Activated CD8-positive, alpha-beta T cell treated with anti-CD3 and anti-CD28 coated beads for 36 hours (primary cell): Measurements from ENCODE around the gene REC114. TPM values are rescaled to one million over a fixed set of nuclear protein-coding genes. Genes with fewer than 3 reads are reported as not detected.

Experiments
- ATAC-seq: fragments of 200-7000 bp; cut with Tn5 transposase; one replicate; pipeline ENCODE4 v1.10.0; 2021; ENCODE audit warnings: mild to moderate bottlenecking, moderate library complexity
- CTCF ChIA-PET: fragments of 350-600 bp; sonication (Branson Sonifier 250); formaldehyde crosslinking; loops from one replicate; lab custom pipeline; 2021; ENCODE audit warnings: antibody characterized with exemption; lab: Charles Lee
- POLR2A ChIA-PET: fragments of 350-600 bp; sonication (Branson Sonifier 250); formaldehyde crosslinking; loops from one replicate; lab custom pipeline; 2021; ENCODE audit warnings: antibody characterized with exemption; lab: Charles Lee
- DNase-seq: peaks from one replicate; pipeline ENCODE4 v3.0.0-alpha.2; 2020
- H3K27ac Mint-ChIP-seq: one replicate; pipeline ENCODE4 v1.8.0; 2021; ENCODE audit warnings: mild to moderate bottlenecking, mixed read lengths
- H3K27me3 Mint-ChIP-seq: one replicate; pipeline ENCODE4 v1.8.0; 2021; ENCODE audit warnings: mixed read lengths
- H3K36me3 Mint-ChIP-seq: one replicate; pipeline ENCODE4 v1.8.0; 2021; ENCODE audit warnings: low read depth, mixed read lengths
- H3K4me1 Mint-ChIP-seq: one replicate; pipeline ENCODE4 v1.8.0; 2021; ENCODE audit warnings: low read depth, mixed read lengths
- H3K4me3 Mint-ChIP-seq: one replicate; pipeline ENCODE4 v1.8.0; 2021; ENCODE audit warnings: mild to moderate bottlenecking, moderate library complexity, mixed read lengths
- H3K9me3 Mint-ChIP-seq: one replicate; pipeline ENCODE4 v1.8.0; 2021; ENCODE audit warnings: mixed read lengths
- CTCF ChIP-seq: fragments of 200-600 bp; IDR thresholded peaks from one replicate; pipeline ENCODE4 v1.8.0; 2022; ENCODE audit warnings: antibody characterized with exemption, mild to moderate bottlenecking
- intact Hi-C: fragments of 100-400 bp; cut with micrococcal nuclease; formaldehyde crosslinking; loops from one replicate; pipeline ENCODE4 v1.10.0; 2022
- total RNA-seq, 2 experiments: library from RNA; stranded (reverse); gene quantifications; one replicate each; pipeline ENCODE4 v1.2.3, GENCODE V29; 2021

Gene REC114
- total RNA-seq, 2 experiments from 2014 or later: not detected

DNA sequence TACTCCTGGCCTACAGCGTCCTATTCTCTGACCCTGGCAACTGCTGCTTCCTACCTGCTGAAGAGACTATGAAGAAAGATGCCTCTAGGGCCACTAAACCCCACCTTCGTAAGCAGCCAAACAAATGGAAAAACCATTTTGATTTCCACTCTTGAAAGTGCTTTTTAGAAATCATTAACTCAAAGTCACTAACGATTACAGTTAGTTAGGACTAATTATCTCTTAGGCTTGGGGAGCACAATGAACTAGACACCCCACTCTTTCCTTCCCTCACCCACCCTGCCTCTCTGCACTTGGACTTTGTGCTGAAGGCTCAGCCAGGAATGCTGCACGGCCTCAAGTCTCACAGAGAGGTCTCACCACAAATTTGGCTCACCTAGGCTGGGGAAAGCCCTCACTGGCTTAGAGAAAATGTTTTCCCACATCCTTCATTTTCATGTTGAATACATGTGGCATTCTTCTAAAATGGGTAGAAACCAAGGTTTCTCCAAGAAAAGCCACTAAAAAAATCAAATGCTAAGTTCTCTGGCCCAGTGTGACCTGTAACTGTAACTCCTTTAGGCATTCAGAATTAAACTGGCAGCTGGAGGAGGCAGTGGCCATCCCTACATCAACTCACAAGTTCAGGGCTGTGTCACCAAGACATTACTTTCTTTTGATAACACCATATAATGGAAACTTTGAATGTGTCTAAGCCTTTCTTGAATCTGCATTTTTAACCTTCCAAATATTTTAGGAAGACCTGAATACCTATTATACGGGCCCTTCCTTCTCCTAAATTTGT, 143.1 kb downstream of the REC114 start:
- Mint-ChIP-seq H3K27ac (no peak overlapping the region), H3K4me3 (no peak overlapping the region), H3K4me1 (peaks cover 8% of the 10 kb centered on the region), H3K36me3 (peaks cover 37% of the 10 kb centered on the region), H3K9me3 (no peaks in the 10 kb centered on the region), H3K27me3 (no peaks in the 10 kb centered on the region)
- ATAC-seq (no peak), DNase-seq (no peak)
- no peak for TF ChIP-seq CTCF
- intact Hi-C loops: no loop called here
- POLR2A ChIA-PET: interaction anchor here (0.7 kb wide), 1 partner anchor 15 kb away, joined by 3 read pairs; no protein-coding TSS in a partner anchor
- CTCF ChIA-PET: interaction anchor here (0.8 to 3.1 kb wide), 2 partner anchors 50 to 288 kb away, joined by 3 to 10 read pairs; no protein-coding TSS in a partner anchor

GRCh38 chr15:73589766-73590165, 146.8 kb downstream of the REC114 start:
- H3K36me3 Mint-ChIP-seq: peaks cover 34% of the 10 kb centered on the region
- no peak for DNase-seq
- H3K4me3 Mint-ChIP-seq: no peak overlapping the region
- ChIA-PET CTCF (interaction anchor here (1.0 to 2.1 kb wide), 2 partner anchors 47 to 110 kb away, joined by 3 to 9 read pairs; no protein-coding TSS in a partner anchor), POLR2A (interaction anchor here (0.6 to 1.1 kb wide), 2 partner anchors 28 to 507 kb away, joined by 3 to 4 read pairs; no protein-coding TSS in a partner anchor)
- H3K27me3 Mint-ChIP-seq: no peaks in the 10 kb centered on the region
- intact Hi-C loops: no loop called here
- H3K4me1 Mint-ChIP-seq: peaks cover 11% of the 10 kb centered on the region
- ATAC-seq: no peak
- H3K27ac Mint-ChIP-seq: no peak overlapping the region
- H3K9me3 Mint-ChIP-seq: no peaks in the 10 kb centered on the region
- TF ChIP-seq CTCF: no peak

- DNase-seq: no peak
- Mint-ChIP-seq H3K36me3 (peaks cover 30% of the 10 kb centered on the region), H3K4me3 (no peak overlapping the region), H3K9me3 (no peaks in the 10 kb centered on the region), H3K27me3 (no peaks in the 10 kb centered on the region), H3K27ac (no peak overlapping the region), H3K4me1 (peaks cover 7% of the 10 kb centered on the region)
- TF ChIP-seq CTCF: no peak
- POLR2A ChIA-PET: interaction anchor here (1.1 kb wide), 1 partner anchor 27 kb away, joined by 4 read pairs; no protein-coding TSS in a partner anchor
- CTCF ChIA-PET: interaction anchor here (2.1 kb wide), 1 partner anchor 46 kb away, joined by 9 read pairs; no protein-coding TSS in a partner anchor
- intact Hi-C loops: no loop called here
- ATAC-seq: no peak
Measured at GRCh38 chr15:73590263-73590662, 147.3 kb downstream of the REC114 start.

DNA sequence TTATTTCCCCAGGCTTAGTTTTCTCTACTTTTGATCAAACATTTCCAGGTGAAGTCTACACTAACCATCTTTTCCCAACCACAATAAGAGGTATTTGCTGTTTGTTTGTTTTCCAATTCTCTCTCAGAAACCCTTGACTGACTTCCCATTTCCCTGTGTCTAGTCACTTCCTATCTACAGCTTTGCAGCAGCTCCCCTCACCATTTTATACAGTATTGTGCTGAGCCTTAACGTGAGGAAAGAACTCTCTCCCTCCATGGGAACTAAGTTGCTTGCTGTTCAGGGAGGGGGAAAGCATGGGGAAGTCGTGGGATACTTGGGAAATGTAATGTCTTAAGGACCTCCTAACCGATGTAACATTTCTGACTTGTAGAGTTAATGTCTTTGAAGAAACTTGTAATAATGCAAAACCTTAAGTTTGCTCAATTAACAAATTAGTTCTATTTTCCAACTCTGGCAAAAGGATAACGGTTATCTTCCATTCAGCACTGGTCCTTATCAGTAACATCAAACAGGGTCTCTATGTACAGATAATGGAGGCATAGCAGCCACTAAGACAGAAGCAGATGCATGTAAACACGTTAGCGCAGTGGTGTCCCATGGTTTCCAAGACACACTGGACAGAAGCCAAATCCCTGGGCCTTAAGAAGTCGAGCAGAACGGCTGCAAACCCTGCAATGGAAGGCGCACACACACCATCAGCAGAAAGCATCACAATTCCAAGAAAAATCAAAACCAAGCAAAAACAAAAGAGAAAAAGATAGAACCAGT, 150.5 kb downstream of the REC114 start:
- CTCF ChIA-PET: interaction anchor here (1.4 kb wide), 1 partner anchor 43 kb away, joined by 4 read pairs; no protein-coding TSS in a partner anchor
- peaks cover 16% of the 10 kb centered on the region for H3K4me1 Mint-ChIP-seq

More for the DNA sequence above, 150.5 kb downstream of the REC114 start:
- Mint-ChIP-seq H3K9me3 (no peaks in the 10 kb centered on the region), H3K27me3 (no peaks in the 10 kb centered on the region), H3K36me3 (peaks cover 14% of the 10 kb centered on the region), H3K27ac (no peak overlapping the region), H3K4me3 (no peak overlapping the region)
- DNase-seq (no peak), ATAC-seq (no peak)
- TF ChIP-seq CTCF: no peak
- intact Hi-C loops: no loop called here
- POLR2A ChIA-PET: no interaction called here
